Measurements from ENCODE around the gene CLCN6.
A peak's percentile ranks its signal among the peaks of the same experiment; 100 is the strongest.

The CLCN6 gene

DNA sequence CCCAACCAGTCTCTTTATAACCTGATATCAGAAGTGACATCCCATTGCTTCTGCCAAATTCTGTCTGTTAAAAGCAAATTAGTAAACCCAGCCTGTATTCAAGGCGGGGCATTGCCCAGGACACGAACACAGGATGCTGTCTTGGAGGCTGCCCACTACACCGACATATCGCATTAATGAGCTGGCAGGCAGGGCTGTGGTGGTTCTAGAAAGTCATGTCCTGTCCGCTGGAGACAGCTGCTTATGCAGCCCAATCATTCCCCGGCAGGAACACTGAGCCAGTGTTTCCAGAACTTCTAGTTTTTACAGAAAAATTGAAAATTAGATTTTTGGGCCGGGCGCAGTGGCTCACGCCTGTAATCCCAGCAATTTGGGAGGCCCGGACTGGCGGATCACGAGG lies 24.7 kb upstream of the CLCN6 start:
- TF ChIP-seq CTCF (IDR thresholded peaks at IDR 0.05) = no peak
- Histone ChIP-seq H3K4me1 (peaks cover 0 to 14% (median 12%) of the 10 kb centered on the region in 4 donors), H3K36me3 (no peaks in the 10 kb centered on the region), H3K4me3 (no peak overlapping the region), H3K27ac (no peak overlapping the region), H3K9me3 (no peaks in the 10 kb centered on the region), H3K27me3 (no peaks in the 10 kb centered on the region)
- no peak for DNase-seq
- intact Hi-C loops (cut with DNase I; ENCODE audit: low total_unique reads) = no loop called here

DNA sequence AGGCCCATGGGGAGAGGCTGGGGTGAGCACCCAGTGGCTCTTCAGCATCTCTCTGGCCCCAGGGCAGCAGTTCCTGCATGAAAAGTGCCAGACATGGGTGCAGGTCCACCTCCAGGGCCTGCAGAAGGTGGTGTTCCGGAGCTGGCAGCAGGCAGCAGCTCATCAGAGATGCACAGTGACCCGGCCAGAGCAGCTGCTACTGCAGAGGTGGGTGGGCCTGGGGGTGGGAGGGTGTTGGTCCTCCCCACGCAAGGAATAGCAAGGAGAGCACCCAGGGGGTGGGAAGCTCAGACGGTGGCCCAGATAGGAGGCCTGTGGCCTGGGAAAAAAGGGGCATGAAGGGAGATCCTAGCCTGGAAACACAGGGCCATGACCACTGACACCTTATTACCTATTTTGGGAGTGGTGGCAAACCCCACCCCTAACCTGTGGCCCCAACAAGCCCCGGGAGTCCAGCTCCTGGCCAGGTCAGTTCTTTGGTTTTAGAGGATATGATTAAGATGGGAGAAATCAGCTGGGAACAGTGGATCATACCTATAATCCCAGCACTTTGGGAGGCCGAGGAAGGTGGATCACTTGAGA lies 23.8 kb upstream of the CLCN6 start:
- intact Hi-C loops (cut with DNase I; ENCODE audit: low total_unique reads) = no loop called here

GRCh38 chr1:11783556-11783955 lies 22.4 kb upstream of the CLCN6 start:
- TF ChIP-seq CTCF (IDR thresholded peaks at IDR 0.05) = no peak
- H3K36me3 ChIP-seq = no peaks in the 10 kb centered on the region
- no peak for DNase-seq
- no peak overlapping the region for H3K27ac ChIP-seq
- peaks cover 6 to 37% (median 32%) of the 10 kb centered on the region in 4 donors for H3K4me1 ChIP-seq
- H3K27me3 ChIP-seq = no peaks in the 10 kb centered on the region
- intact Hi-C loops (cut with DNase I; ENCODE audit: low total_unique reads) = no loop called here
- H3K4me3 ChIP-seq = no peak overlapping the region
- no peaks in the 10 kb centered on the region for H3K9me3 ChIP-seq

More for the DNA sequence above, 23.8 kb upstream of the CLCN6 start:
- H3K4me1 ChIP-seq = peaks cover 0 to 23% (median 18%) of the 10 kb centered on the region in 4 donors
- no peaks in the 10 kb centered on the region for H3K36me3 ChIP-seq
- TF ChIP-seq CTCF (IDR thresholded peaks at IDR 0.05) = no peak
- no peak for DNase-seq
- no peak overlapping the region for H3K4me3 ChIP-seq
- no peak overlapping the region for H3K27ac ChIP-seq
- no peaks in the 10 kb centered on the region for H3K9me3 ChIP-seq
- H3K27me3 ChIP-seq = no peaks in the 10 kb centered on the region

DNA sequence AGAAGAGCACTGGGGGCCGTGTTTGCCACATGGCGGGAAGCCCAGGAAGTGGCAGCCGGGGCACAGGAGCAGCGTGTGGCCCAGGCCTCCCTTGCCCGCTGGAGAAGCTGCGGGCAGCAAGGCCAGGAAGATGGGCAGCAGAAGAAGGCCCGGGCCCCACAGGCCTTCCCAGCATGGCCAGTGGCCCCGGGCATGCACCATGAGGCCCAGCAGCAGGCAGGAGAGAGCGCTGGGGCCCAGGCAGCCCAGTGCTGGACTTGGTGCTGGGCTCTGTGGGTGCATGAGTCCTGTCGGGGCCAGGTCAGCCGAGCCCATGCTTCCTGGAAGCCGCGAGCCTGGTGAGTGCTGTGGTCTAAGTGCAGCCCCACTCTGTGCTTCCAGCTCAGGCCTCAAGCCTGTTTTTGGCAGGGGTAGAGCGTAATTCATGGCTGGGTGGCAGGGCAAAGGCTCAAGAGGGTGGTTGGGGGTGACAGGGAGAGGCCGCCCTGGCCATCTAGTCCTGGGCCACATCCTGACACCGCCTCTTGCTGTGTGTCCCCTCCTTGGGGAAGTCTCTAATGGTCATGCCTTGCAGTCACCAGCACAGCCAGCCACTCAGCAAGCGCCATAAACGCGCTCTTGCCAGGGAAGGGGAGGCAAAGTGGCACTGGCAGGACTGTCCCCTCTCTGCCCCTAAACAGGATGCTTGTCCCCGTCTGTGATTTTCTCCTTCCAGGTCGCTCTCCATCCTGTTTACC lies 21.6 kb upstream of the CLCN6 start:
- Histone ChIP-seq H3K4me3 (peak overlapping the region in 1 of 2 donors; percentile 47), H3K4me1 (peaks cover 6 to 45% (median 40%) of the 10 kb centered on the region in 4 donors), H3K9me3 (no peaks in the 10 kb centered on the region), H3K36me3 (no peaks in the 10 kb centered on the region), H3K27ac (peak overlapping the region; percentile 43 to 47), H3K27me3 (no peaks in the 10 kb centered on the region)
- intact Hi-C loops (cut with DNase I; ENCODE audit: low total_unique reads) = no loop called here
- no peak for DNase-seq
- no peak for TF ChIP-seq CTCF (IDR thresholded peaks at IDR 0.05)

DNA sequence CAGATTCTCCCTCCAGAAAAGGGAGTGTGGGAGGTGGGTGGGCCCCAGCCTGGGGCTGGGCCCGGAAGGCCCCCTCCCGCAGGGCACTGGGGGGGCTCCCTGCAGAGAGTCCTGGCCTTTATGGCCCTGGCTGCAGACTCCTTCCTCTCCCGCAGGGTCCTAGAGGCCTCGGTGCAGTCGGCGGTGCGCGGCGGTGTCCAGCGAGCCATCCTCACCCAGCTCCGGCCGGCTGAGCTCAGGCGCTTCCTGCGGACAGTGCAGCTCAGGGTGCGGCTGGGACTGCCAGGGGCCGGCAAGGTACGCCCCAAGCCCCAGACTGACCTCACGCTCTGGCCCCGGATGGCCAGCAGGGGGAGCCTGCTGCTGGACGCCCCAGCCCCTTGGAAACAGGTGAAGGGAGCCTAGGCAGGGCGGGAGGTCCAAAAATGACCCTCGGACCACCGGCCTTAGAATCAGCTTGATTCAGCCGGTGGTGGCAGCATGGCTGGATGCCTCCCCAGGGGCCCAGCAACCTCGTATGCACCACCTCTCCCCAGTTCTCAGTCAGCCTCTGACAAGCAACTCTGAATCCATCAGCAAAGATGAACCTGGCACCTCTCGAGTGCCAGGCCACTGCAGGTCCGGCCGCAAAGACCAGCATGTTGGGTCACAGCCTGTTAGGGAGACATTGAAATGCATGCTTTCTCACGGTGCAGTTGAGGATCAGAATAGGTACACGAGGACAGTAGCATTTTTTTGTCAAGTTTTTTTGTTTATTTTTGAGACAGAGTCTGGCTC lies 20.8 kb upstream of the CLCN6 start:
- Histone ChIP-seq H3K9me3 (no peaks in the 10 kb centered on the region), H3K27me3 (no peaks in the 10 kb centered on the region), H3K4me1 (peaks cover 9 to 53% (median 48%) of the 10 kb centered on the region in 4 donors), H3K4me3 (peak overlapping the region; percentile 20 to 47), H3K36me3 (peaks cover 0 to 7% (median 0%) of the 10 kb centered on the region in 3 donors), H3K27ac (peak overlapping the region; percentile 43 to 47)
- peak; percentile 78 for TF ChIP-seq CTCF (IDR thresholded peaks at IDR 0.05)
- intact Hi-C loops (cut with DNase I; ENCODE audit: low total_unique reads) = loop anchor here (5.0 kb wide), 1 partner anchor 122 kb away; no protein-coding TSS in a partner anchor
- DNase-seq = peak; percentile 56 to 82
